HepG2 (cell line): ENCODE measurements around the gene PCIF1. TPM values are rescaled to one million over a fixed set of nuclear protein-coding genes. Genes with fewer than 3 reads are reported as not detected.
A peak's percentile ranks its signal among the peaks of the same experiment; 100 is the strongest.

ENCODE experiments used
- EED ChIP-seq: sonication (generic); formaldehyde crosslinking; IDR thresholded peaks from 2 replicates; pipeline ENCODE4 v1.5.0; 2020; ENCODE audit warnings: mild to moderate bottlenecking, missing genetic modification reagents
- NR0B2 ChIP-seq: sonication (generic); formaldehyde crosslinking; IDR thresholded peaks from 2 replicates; pipeline ENCODE4 v1.4.0; 2020; ENCODE audit warnings: mild to moderate bottlenecking, missing genetic modification reagents
- PPARG ChIP-seq: conservative IDR thresholded peaks from 2 replicates; pipeline ENCODE4 v1.6.1; 2016; ENCODE audit warnings: missing biosample characterization, missing genetic modification reagents
- PTBP1 ChIP-seq: fragments of 200-400 bp; formaldehyde crosslinking; IDR thresholded peaks from 2 replicates; pipeline ENCODE4 v1.6.1; 2018; ENCODE audit warnings: low read length, low read depth; ENCODE audit not compliant: poor library complexity, severe bottlenecking
- RERE ChIP-seq: IDR thresholded peaks from 2 replicates; pipeline ENCODE4 v1.6.1; 2016; ENCODE audit warnings: low read depth, missing genetic modification reagents, missing compliant biosample characterization
- SNAI1 ChIP-seq: sonication (generic); formaldehyde crosslinking; IDR thresholded peaks from 2 replicates; pipeline ENCODE4 v1.5.0; 2020; ENCODE audit warnings: mild to moderate bottlenecking, missing genetic modification reagents, borderline replicate concordance
- SNAPC4 ChIP-seq: sonication (generic); formaldehyde crosslinking; IDR thresholded peaks from 2 replicates; pipeline ENCODE4 v1.4.0; 2020; ENCODE audit warnings: mild to moderate bottlenecking, missing genetic modification reagents
- TBP ChIP-seq: sonication (generic); formaldehyde crosslinking; IDR thresholded peaks from 2 replicates; pipeline ENCODE4 v1.5.0; 2020; ENCODE audit warnings: missing genetic modification reagents
- YEATS4 ChIP-seq: sonication (generic); formaldehyde crosslinking; IDR thresholded peaks from 2 replicates; pipeline ENCODE4 v1.4.0; 2020; ENCODE audit warnings: missing genetic modification reagents, borderline replicate concordance
- ZFP91 ChIP-seq: sonication (generic); formaldehyde crosslinking; IDR thresholded peaks from 2 replicates; pipeline ENCODE4 v1.9.0; 2022; ENCODE audit warnings: missing genetic modification reagents, mild to moderate bottlenecking, borderline replicate concordance
- ZNF281 ChIP-seq: sonication (generic); formaldehyde crosslinking; IDR thresholded peaks from 2 replicates; pipeline ENCODE4 v1.4.0; 2020; ENCODE audit warnings: missing genetic modification reagents, borderline replicate concordance
- ZNF430 ChIP-seq: sonication (generic); formaldehyde crosslinking; IDR thresholded peaks from 2 replicates; pipeline ENCODE4 v1.9.0; 2021; ENCODE audit warnings: mild to moderate bottlenecking, missing genetic modification reagents
- polyA plus RNA-seq, 8 experiments: library from polyadenylated mRNA; depleted of rRNA in 3 of 8; stranded (reverse) in 7 of 8; unstranded in 1 of 8; fragments of >200 nt; fragmentation: Illumina TruSeq in 4 of 8; extraction: Trizol in 4 of 8; gene quantifications; 2 replicates each; pipeline versions ENCODE4 v1.2.1 to v1.2.3, GENCODE V29; 2011 to 2016; ENCODE audit warnings: low read depth in 4 of 8, missing spikeins in 1 of 8, mixed read lengths in 1 of 8; ENCODE audit not compliant: insufficient read depth in 1 of 8
- total RNA-seq, 5 experiments: library from RNA; depleted of rRNA; stranded (reverse); fragments of >200 nt; fragmentation: Illumina TruSeq; extraction: Trizol; gene quantifications; 2 replicates each; pipeline ENCODE4 v1.2.3, GENCODE V29; 2016; ENCODE audit warnings: low read depth in 1 of 5

PCIF1 gene
- total and polyA plus RNA-seq, 2 of the 13 experiments (the other 11 are each of a cell fraction or from before 2014, with no cell fraction given) = 20.9 to 24.4 TPM

- TF ChIP-seq RERE (CRISPR knock-in tag) = no peak
- no peak for TF ChIP-seq ZNF430 (CRISPR knock-in tag)
- peak; percentile 94 for TF ChIP-seq ZFP91 (CRISPR knock-in tag)
- TF ChIP-seq SNAI1 (CRISPR knock-in tag) = 0 out of 2 replicates have a peak, but pooled peaks have one; percentile 60
- TF ChIP-seq ZNF281 (CRISPR knock-in tag) = no peak
- no peak; the same call in 1 of the 2 replicates for TF ChIP-seq PPARG (CRISPR knock-in tag)
- no peak for TF ChIP-seq NR0B2 (CRISPR knock-in tag)
- TF ChIP-seq SNAPC4 (CRISPR knock-in tag) = peak; percentile 95
- no peak for TF ChIP-seq PTBP1
- TF ChIP-seq YEATS4 (CRISPR knock-in tag) = no peak
- peak; percentile 12; the same call in 1 of the 2 replicates for TF ChIP-seq EED (CRISPR knock-in tag)
- 0 out of 2 replicates have a peak, but pooled peaks have one; percentile 67 for TF ChIP-seq TBP (CRISPR knock-in tag)
Measured at GRCh38 chr20:45934046-45934585, 367 bp upstream of the PCIF1 start (continued).
